Ishikawa (cell line): ENCODE data around the gene FGFBP1.

Source experiments
- CEBPB ChIP-seq: IDR thresholded peaks from 2 replicates; pipeline ENCODE4 v1.6.1; 2012
- EGR1 ChIP-seq: IDR thresholded peaks from 2 replicates; pipeline ENCODE4 v1.6.1; 2012
- FOXM1 ChIP-seq: IDR thresholded peaks from 2 replicates; pipeline ENCODE4 v1.6.1; 2012; ENCODE audit warnings: low read depth, borderline replicate concordance
- TF ChIP-seq, protein P1 (sequence below): IDR thresholded peaks from 2 replicates; pipeline ENCODE4 v1.6.1; 2012

DNA sequence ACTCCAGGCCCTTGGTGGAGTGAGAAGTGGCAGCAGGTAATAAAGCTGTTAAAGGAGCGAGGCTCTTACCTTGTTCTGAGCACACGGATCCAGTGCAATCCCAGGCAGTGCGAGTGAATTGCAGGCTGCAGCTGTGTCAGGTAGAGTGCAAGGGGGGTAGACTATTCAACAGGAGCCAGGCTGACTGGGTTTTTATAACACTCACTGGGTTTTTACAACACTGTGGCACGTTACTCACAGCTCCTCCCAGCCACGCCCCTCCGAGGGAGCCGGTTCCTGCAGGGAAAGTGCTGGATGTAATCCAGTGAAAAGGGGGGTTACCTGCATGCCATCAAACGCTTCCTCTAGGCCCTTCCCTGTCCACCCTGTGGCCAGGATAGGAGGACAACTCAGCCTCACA, 358 bp downstream of the FGFBP1 start:
- TF ChIP-seq CEBPB (no peak), EGR1 (no peak), FOXM1 (no peak; the same call in 1 of the 2 replicates)
- TF ChIP-seq, protein P1, sequence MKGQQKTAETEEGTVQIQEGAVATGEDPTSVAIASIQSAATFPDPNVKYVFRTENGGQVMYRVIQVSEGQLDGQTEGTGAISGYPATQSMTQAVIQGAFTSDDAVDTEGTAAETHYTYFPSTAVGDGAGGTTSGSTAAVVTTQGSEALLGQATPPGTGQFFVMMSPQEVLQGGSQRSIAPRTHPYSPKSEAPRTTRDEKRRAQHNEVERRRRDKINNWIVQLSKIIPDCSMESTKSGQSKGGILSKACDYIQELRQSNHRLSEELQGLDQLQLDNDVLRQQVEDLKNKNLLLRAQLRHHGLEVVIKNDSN: no peak
